ENCODE measurements around the gene HRH2. TPM values are rescaled to one million over a fixed set of nuclear protein-coding genes. Genes with fewer than 3 reads are reported as not detected.

Gene HRH2
- total and polyA plus RNA-seq, 2 donors (not counting 1 experiment from before 2014, with no cell fraction given): 0.46 TPM; not detected in 1

DNA sequence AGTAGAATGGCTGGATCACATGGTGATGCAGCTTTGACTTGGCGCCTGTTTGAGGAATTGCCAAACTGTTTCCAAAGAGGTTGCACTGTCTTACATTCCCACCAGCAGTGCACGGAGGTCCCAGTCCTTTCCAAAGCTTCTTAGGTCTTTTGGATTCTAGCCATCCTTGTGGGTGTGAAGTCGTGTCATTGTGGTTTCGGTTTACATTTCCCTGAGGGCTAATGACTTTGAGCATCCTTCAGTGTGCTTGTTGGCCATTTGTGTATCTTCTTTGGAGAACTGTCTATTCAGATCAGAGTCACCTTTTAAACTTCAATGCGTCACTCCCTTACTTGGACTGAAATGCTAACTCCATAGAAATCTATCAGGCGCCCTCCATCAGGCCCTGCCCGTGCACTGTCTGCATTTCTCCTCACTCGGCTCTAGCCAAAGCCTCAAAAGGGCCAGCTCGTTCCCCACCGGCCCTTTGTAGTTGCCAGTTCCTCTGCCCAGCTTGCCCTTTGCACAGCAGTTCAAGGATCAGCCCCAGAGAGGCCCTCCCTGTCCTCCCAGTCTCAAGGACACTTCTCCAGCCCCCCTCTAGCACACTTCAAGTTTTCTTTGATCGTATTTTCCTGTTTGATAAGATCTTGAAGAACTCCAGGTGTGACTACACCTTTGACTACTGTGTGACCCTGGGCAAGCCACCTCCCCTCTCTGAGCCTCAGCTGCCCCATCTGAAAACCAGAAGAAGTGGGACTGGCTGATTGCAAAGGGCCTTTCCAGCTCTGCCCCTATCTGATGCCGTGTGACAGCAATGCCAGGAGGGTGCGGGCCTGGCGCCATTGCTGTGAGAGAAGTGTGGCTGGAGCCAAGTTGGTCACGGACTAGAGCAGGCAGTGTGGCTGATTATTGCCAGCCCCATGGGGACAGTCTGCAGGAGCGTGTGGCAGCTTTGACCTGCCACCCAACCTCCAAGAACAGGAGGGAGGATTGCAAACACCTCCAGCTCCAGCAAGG is 5.6 kb downstream of the HRH2 start:
- H3K27me3 ChIP-seq (replicated peaks in 1 of 4; ENCODE audit: control extremely low read depth in 1 of 4, control insufficient read depth in 3 of 4, insufficient read depth in 4 of 4, low read length in 3 of 4): peaks cover 0 to 16% (median 10%) of the 10 kb centered on the region in 4 experiments
- ChIA-PET POLR2A (no interaction called here), CTCF (no interaction called here)
- H3K27ac ChIP-seq (ENCODE audit: low read length in 2 of 2): no peak overlapping the region
- no peak overlapping the region for H2AFZ ChIP-seq (ENCODE audit: insufficient read depth, low read depth, low read length, poor library complexity, severe bottlenecking)
- Mint-ChIP-seq H3K4me1 (peaks cover 5% of the 10 kb centered on the region), H3K4me3 (no peak overlapping the region), H3K27me3 (peaks cover 32% of the 10 kb centered on the region), H3K27ac (no peak overlapping the region), H3K9me3 (ENCODE audit: insufficient read depth) (no peaks in the 10 kb centered on the region)
- no peak overlapping the region for H3K4me2 ChIP-seq (replicated peaks; ENCODE audit: low read depth, low read length, poor library complexity, severe bottlenecking)
- H3K36me3 ChIP-seq (replicated peaks in 1 of 2; ENCODE audit: control extremely low read depth in 1 of 2, control insufficient read depth in 1 of 2, extremely low read depth in 1 of 2, insufficient read depth in 2 of 2, low read length in 1 of 2): no peaks in the 10 kb centered on the region
- intact Hi-C loops (cut with micrococcal nuclease): no loop called here
- no peaks in the 10 kb centered on the region for H3K9me3 ChIP-seq (ENCODE audit: control extremely low read depth in 1 of 3, control insufficient read depth in 2 of 3, insufficient read depth in 1 of 3, low read length in 2 of 3)
- H3K79me2 ChIP-seq (ENCODE audit: control insufficient read depth, insufficient read depth, low read length): no peaks in the 10 kb centered on the region
- peaks cover 4 to 5% of the 10 kb centered on the region in 2 donors for H3K4me1 ChIP-seq (ENCODE audit: control insufficient read depth in 2 of 2, insufficient read depth in 2 of 2, low read length in 2 of 2)
- no peak overlapping the region for H3K4me3 ChIP-seq (ENCODE audit: control extremely low read depth in 1 of 5, extremely low read depth in 1 of 5, insufficient read depth in 1 of 5, low read depth in 2 of 5, low read length in 4 of 5)
- no peaks in the 10 kb centered on the region for H4K20me1 ChIP-seq (ENCODE audit: control insufficient read depth, insufficient read depth, low read length, poor library complexity, severe bottlenecking)
- 89% methylated on average over 15 of the region's 16 CpGs for WGBS (ENCODE audit: insufficient coverage)
- no peak for ATAC-seq (ENCODE audit: low read depth)
- no peak for DNase-seq
- TF ChIP-seq, protein P1, sequence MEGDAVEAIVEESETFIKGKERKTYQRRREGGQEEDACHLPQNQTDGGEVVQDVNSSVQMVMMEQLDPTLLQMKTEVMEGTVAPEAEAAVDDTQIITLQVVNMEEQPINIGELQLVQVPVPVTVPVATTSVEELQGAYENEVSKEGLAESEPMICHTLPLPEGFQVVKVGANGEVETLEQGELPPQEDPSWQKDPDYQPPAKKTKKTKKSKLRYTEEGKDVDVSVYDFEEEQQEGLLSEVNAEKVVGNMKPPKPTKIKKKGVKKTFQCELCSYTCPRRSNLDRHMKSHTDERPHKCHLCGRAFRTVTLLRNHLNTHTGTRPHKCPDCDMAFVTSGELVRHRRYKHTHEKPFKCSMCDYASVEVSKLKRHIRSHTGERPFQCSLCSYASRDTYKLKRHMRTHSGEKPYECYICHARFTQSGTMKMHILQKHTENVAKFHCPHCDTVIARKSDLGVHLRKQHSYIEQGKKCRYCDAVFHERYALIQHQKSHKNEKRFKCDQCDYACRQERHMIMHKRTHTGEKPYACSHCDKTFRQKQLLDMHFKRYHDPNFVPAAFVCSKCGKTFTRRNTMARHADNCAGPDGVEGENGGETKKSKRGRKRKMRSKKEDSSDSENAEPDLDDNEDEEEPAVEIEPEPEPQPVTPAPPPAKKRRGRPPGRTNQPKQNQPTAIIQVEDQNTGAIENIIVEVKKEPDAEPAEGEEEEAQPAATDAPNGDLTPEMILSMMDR (IDR thresholded peaks at IDR 0.05): no peak
- no peak for TF ChIP-seq EZH2 (IDR thresholded peaks at IDR 0.05; ENCODE audit: borderline replicate concordance, insufficient read depth, low read depth, low read length, poor library complexity, severe bottlenecking)
- H3K9ac ChIP-seq (ENCODE audit: low read length): no peak overlapping the region

- H3K4me1 Mint-ChIP-seq: no peaks in the 10 kb centered on the region
- H3K4me2 ChIP-seq (replicated peaks; ENCODE audit: low read depth, low read length, poor library complexity, severe bottlenecking): no peak overlapping the region
- no peaks in the 10 kb centered on the region for H3K9me3 ChIP-seq (ENCODE audit: control extremely low read depth in 1 of 3, control insufficient read depth in 2 of 3, insufficient read depth in 1 of 3, low read length in 2 of 3)
- no peak overlapping the region for H2AFZ ChIP-seq (ENCODE audit: insufficient read depth, low read depth, low read length, poor library complexity, severe bottlenecking)
- peaks cover 0 to 5% (median under 1%) of the 10 kb centered on the region in 4 experiments for H3K27me3 ChIP-seq (replicated peaks in 1 of 4; ENCODE audit: control extremely low read depth in 1 of 4, control insufficient read depth in 3 of 4, insufficient read depth in 4 of 4, low read length in 3 of 4)
- H3K4me1 ChIP-seq (ENCODE audit: control insufficient read depth in 2 of 2, insufficient read depth in 2 of 2, low read length in 2 of 2): no peaks in the 10 kb centered on the region
- no peaks in the 10 kb centered on the region for H3K36me3 ChIP-seq (replicated peaks in 1 of 2; ENCODE audit: control extremely low read depth in 1 of 2, control insufficient read depth in 1 of 2, extremely low read depth in 1 of 2, insufficient read depth in 2 of 2, low read length in 1 of 2)
- no peaks in the 10 kb centered on the region for H3K9me3 Mint-ChIP-seq (ENCODE audit: insufficient read depth)
- DNase-seq: no peak
- H3K27ac Mint-ChIP-seq: no peak overlapping the region
- H3K9ac ChIP-seq (ENCODE audit: low read length): no peak overlapping the region
- intact Hi-C loops (cut with micrococcal nuclease): no loop called here
- no peak for ATAC-seq (ENCODE audit: low read depth)
- H3K79me2 ChIP-seq (ENCODE audit: control insufficient read depth, insufficient read depth, low read length): no peaks in the 10 kb centered on the region
- no peaks in the 10 kb centered on the region for H4K20me1 ChIP-seq (ENCODE audit: control insufficient read depth, insufficient read depth, low read length, poor library complexity, severe bottlenecking)
- H3K27me3 Mint-ChIP-seq: peaks cover 20% of the 10 kb centered on the region
- H3K4me3 Mint-ChIP-seq: no peak overlapping the region
- CTCF ChIA-PET: no interaction called here
- H3K4me3 ChIP-seq (ENCODE audit: control extremely low read depth in 1 of 5, extremely low read depth in 1 of 5, insufficient read depth in 1 of 5, low read depth in 2 of 5, low read length in 4 of 5): no peak overlapping the region
- WGBS (ENCODE audit: insufficient coverage): 92% methylated on average over 11 of the region's 11 CpGs
- no peak overlapping the region for H3K27ac ChIP-seq (ENCODE audit: low read length in 2 of 2)
- POLR2A ChIA-PET: no interaction called here
- TF ChIP-seq, protein P1 (IDR thresholded peaks at IDR 0.05): no peak
- TF ChIP-seq EZH2 (IDR thresholded peaks at IDR 0.05; ENCODE audit: borderline replicate concordance, insufficient read depth, low read depth, low read length, poor library complexity, severe bottlenecking): no peak
Measured at GRCh38 chr5:175664723-175665122, 6.9 kb downstream of the HRH2 start.
